NCI-H2196 treated with DMSO at 0.1 percent for 48 hours (cell line): ENCODE results near the gene NCL.
"Not testable (repeated sequence)": the region's sequence is repeated elsewhere in the genome, so short reads cannot be mapped to it uniquely, and the experiment has no call there.

Source experiments
- DNase-seq: peaks from one replicate; lab custom pipeline; 2025; ENCODE audit not compliant: unreplicated experiment; lab: John Stamatoyannopoulos, UW

Gene NCL

GRCh38 chr2:231408304-231408703, 56.0 kb downstream of the NCL start:
- not testable (repeated sequence) for DNase-seq

GRCh38 chr2:231407686-231408085, 56.6 kb downstream of the NCL start:
- DNase-seq, result not testable (repeated sequence)

GRCh38 chr2:231405601-231406367, 58.5 kb downstream of the NCL start:
- DNase-seq, result not testable (repeated sequence)

- DNase-seq, result not testable (repeated sequence)
Measured at GRCh38 chr2:231404183-231404578, 60.1 kb downstream of the NCL start.
